Measurements from ENCODE around the gene CHRNA5. TPM values are rescaled to one million over a fixed set of nuclear protein-coding genes. Genes with fewer than 3 reads are reported as not detected.

Gene CHRNA5
- total and polyA plus RNA-seq, 10 donors, result 0.11 to 2.2 (median 0.55) TPM

- WGBS, 5 donors, result 52 to 71% (median 70%) methylated on average over 8 to 12 of the region's 12 CpGs
- no peak overlapping the region for H3K4me3 ChIP-seq
- H3K4me1 ChIP-seq, result peaks cover under 1 to 7% (median 5%) of the 10 kb centered on the region in 6 donors
- TF ChIP-seq POLR2AphosphoS5 (IDR thresholded peaks at IDR 0.05), result no peak
- no peak for TF ChIP-seq POLR2A (IDR thresholded peaks at IDR 0.05)
- TF ChIP-seq CTCF (IDR thresholded peaks at IDR 0.05 in 8 of 11, conservative IDR thresholded peaks at IDR 0.05 in 3 of 11), result no peak
- DNase-seq, result no peak
- H3K9me3 ChIP-seq, result no peaks in the 10 kb centered on the region
- no peaks in the 10 kb centered on the region for H3K36me3 ChIP-seq
- no peak overlapping the region for H3K27ac ChIP-seq
- intact Hi-C loops (cut with DNase I; ENCODE audit: low total_unique reads), result no loop called here
- peaks cover 0 to 60% (median 17%) of the 10 kb centered on the region in 7 donors for H3K27me3 ChIP-seq (replicated peaks in 1 of 7)
These were observed 60.4 kb downstream of the CHRNA5 start for GRCh38 chr15:78625606-78626280.

GRCh38 chr15:78626381-78626995 lies 61.2 kb downstream of the CHRNA5 start:
- Histone ChIP-seq H3K4me3 (no peak overlapping the region), H3K27me3 (replicated peaks in 1 of 7) (peaks cover 0 to 53% (median 9%) of the 10 kb centered on the region in 7 donors), H3K9me3 (no peaks in the 10 kb centered on the region), H3K36me3 (no peaks in the 10 kb centered on the region), H3K27ac (no peak overlapping the region), H3K4me1 (no peaks in the 10 kb centered on the region)
- DNase-seq, result no peak
- intact Hi-C loops (cut with DNase I; ENCODE audit: low total_unique reads), result no loop called here
- TF ChIP-seq CTCF (IDR thresholded peaks at IDR 0.05 in 8 of 11, conservative IDR thresholded peaks at IDR 0.05 in 3 of 11) (no peak), POLR2AphosphoS5 (IDR thresholded peaks at IDR 0.05) (no peak), POLR2A (IDR thresholded peaks at IDR 0.05) (no peak)
- WGBS, 5 donors, result 78 to 87% (median 82%) methylated on average over 6 of the region's 6 CpGs

GRCh38 chr15:78627348-78627747 lies 62.0 kb downstream of the CHRNA5 start:
- Histone ChIP-seq H3K4me3 (no peak overlapping the region), H3K27me3 (replicated peaks in 1 of 7) (peaks cover 0 to 44% (median under 1%) of the 10 kb centered on the region in 7 donors), H3K27ac (no peak overlapping the region), H3K4me1 (no peaks in the 10 kb centered on the region), H3K9me3 (no peaks in the 10 kb centered on the region), H3K36me3 (no peaks in the 10 kb centered on the region)
- WGBS, 5 donors, result 89 to 92% (median 91%) methylated on average over 8 of the region's 8 CpGs
- intact Hi-C loops (cut with DNase I; ENCODE audit: low total_unique reads), result no loop called here
- DNase-seq, result no peak
- TF ChIP-seq POLR2AphosphoS5 (IDR thresholded peaks at IDR 0.05) (no peak), CTCF (IDR thresholded peaks at IDR 0.05 in 8 of 11, conservative IDR thresholded peaks at IDR 0.05 in 3 of 11) (no peak), POLR2A (IDR thresholded peaks at IDR 0.05) (no peak)

- H3K27me3 ChIP-seq (replicated peaks in 1 of 7), result peaks cover 0 to 35% (median 0%) of the 10 kb centered on the region in 7 donors
- no peak for DNase-seq
- no peaks in the 10 kb centered on the region for H3K36me3 ChIP-seq
- no peak for TF ChIP-seq CTCF (IDR thresholded peaks at IDR 0.05 in 8 of 11, conservative IDR thresholded peaks at IDR 0.05 in 3 of 11)
- TF ChIP-seq POLR2AphosphoS5 (IDR thresholded peaks at IDR 0.05), result no peak
- no peak for TF ChIP-seq POLR2A (IDR thresholded peaks at IDR 0.05)
- intact Hi-C loops (cut with DNase I; ENCODE audit: low total_unique reads), result no loop called here
- H3K9me3 ChIP-seq, result peaks cover 0 to 8% (median 3%) of the 10 kb centered on the region in 8 donors
- no peak overlapping the region for H3K4me3 ChIP-seq
- no peak overlapping the region for H3K27ac ChIP-seq
- H3K4me1 ChIP-seq, result no peaks in the 10 kb centered on the region
- WGBS, 5 donors, result 72 to 84% (median 81%) methylated on average over 6 of the region's 6 CpGs
These were observed 62.9 kb downstream of the CHRNA5 start for GRCh38 chr15:78628227-78628626.

Data from spleen (tissue), 11 donors.